Endodermal cell (in vitro differentiated cells): Measurements from ENCODE around the gene CTSC. TPM values are rescaled to one million over a fixed set of nuclear protein-coding genes. Genes with fewer than 3 reads are reported as not detected.

Experiments
- DNase-seq: peaks from one replicate; pipeline ENCODE4 v3.0.0-alpha.2; 2017
- H3K27ac ChIP-seq: 2 replicates; pipeline ENCODE4 v1.5.1; 2013; ENCODE audit warnings: mild to moderate bottlenecking, low read depth, low read length, moderate library complexity
- H3K27me3 ChIP-seq: 2 replicates; pipeline ENCODE4 v1.6.1; 2013; ENCODE audit warnings: mild to moderate bottlenecking, low read length, moderate library complexity; ENCODE audit not compliant: insufficient read depth, control insufficient read depth, poor library complexity, severe bottlenecking
- H3K36me3 ChIP-seq: 2 replicates; pipeline ENCODE4 v1.7.0; 2013; ENCODE audit warnings: mild to moderate bottlenecking, low read length, moderate library complexity; ENCODE audit not compliant: control insufficient read depth, insufficient read depth
- H3K4me1 ChIP-seq: one replicate; pipeline ENCODE4 v1.7.0; 2013; ENCODE audit warnings: low read length; ENCODE audit not compliant: control insufficient read depth, insufficient read depth
- H3K4me3 ChIP-seq: 2 replicates; pipeline ENCODE4 v1.5.1; 2013; ENCODE audit warnings: mild to moderate bottlenecking, low read length, moderate library complexity
- H3K9ac ChIP-seq: 2 replicates; pipeline ENCODE4 v1.6.1; 2013; ENCODE audit warnings: mild to moderate bottlenecking, low read length, moderate library complexity; ENCODE audit not compliant: poor library complexity, severe bottlenecking; ENCODE audit errors: extremely low read depth
- H3K9me3 ChIP-seq: 2 replicates; pipeline ENCODE4 v1.6.1; 2013; ENCODE audit warnings: mild to moderate bottlenecking, low read length, moderate library complexity; ENCODE audit not compliant: control insufficient read depth
- H3K27ac Mint-ChIP-seq: 2 replicates; pipeline ENCODE4 v1.8.0; 2020; ENCODE audit warnings: mixed read lengths
- H3K27me3 Mint-ChIP-seq: 2 replicates; pipeline ENCODE4 v1.8.0; 2021; ENCODE audit warnings: mild to moderate bottlenecking, mixed read lengths; ENCODE audit not compliant: insufficient read depth
- H3K36me3 Mint-ChIP-seq: 2 replicates; pipeline ENCODE4 v1.8.0; 2020; ENCODE audit warnings: low read depth, mixed read lengths
- H3K4me1 Mint-ChIP-seq: 2 replicates; pipeline ENCODE4 v1.8.0; 2020; ENCODE audit warnings: mixed read lengths
- H3K4me3 Mint-ChIP-seq: 2 replicates; pipeline ENCODE4 v1.8.0; 2020; ENCODE audit warnings: mild to moderate bottlenecking, moderate library complexity, mixed read lengths
- H3K9me3 Mint-ChIP-seq: 2 replicates; pipeline ENCODE4 v1.8.0; 2020; ENCODE audit warnings: mild to moderate bottlenecking, mixed read lengths
- WGBS, 2 experiments: methylation state at CpG; one replicate each; pipeline versions ENCODE4 v1.1.5 to v1.1.7; 2013; ENCODE audit warnings: missing lambda C conversion rate in 2 of 2, mixed read lengths in 1 of 2; ENCODE audit not compliant: insufficient coverage in 1 of 2, insufficient read length in 1 of 2; 5-methylcytosine and 5-hydroxymethylcytosine counted together
- total RNA-seq, 2 donors: library from RNA; stranded (reverse); fragmentation: NEBNext Ultra II Directional in 1 of 2; extraction: Animal tissue kit (Norgen Biotek cat#: 25700) in 1 of 2; gene quantifications; 2 replicates in 1 of 2; 3 replicates in 1 of 2; pipeline ENCODE4 v1.2.1, GENCODE V29; 2021
- TF ChIP-seq, protein P1 (sequence below): fragments of 200-600 bp; sonication (generic); conservative IDR thresholded peaks from 2 replicates; pipeline ENCODE4 v1.5.0; 2021; ENCODE audit warnings: antibody characterized with exemption, mild to moderate bottlenecking

CTSC gene
- total RNA-seq, 2 donors from 2014 or later: 234 to 273 TPM

- H3K9me3 Mint-ChIP-seq: no peaks in the 10 kb centered on the region
- Histone ChIP-seq H3K4me1 (peaks cover 3% of the 10 kb centered on the region), H3K9ac (no peak overlapping the region), H3K27me3 (no peaks in the 10 kb centered on the region), H3K27ac (no peak overlapping the region), H3K9me3 (no peaks in the 10 kb centered on the region), H3K4me3 (peak overlapping the region; percentile 95), H3K36me3 (peaks cover 43% of the 10 kb centered on the region)
- no peaks in the 10 kb centered on the region for H3K27me3 Mint-ChIP-seq
- TF ChIP-seq, protein P1, sequence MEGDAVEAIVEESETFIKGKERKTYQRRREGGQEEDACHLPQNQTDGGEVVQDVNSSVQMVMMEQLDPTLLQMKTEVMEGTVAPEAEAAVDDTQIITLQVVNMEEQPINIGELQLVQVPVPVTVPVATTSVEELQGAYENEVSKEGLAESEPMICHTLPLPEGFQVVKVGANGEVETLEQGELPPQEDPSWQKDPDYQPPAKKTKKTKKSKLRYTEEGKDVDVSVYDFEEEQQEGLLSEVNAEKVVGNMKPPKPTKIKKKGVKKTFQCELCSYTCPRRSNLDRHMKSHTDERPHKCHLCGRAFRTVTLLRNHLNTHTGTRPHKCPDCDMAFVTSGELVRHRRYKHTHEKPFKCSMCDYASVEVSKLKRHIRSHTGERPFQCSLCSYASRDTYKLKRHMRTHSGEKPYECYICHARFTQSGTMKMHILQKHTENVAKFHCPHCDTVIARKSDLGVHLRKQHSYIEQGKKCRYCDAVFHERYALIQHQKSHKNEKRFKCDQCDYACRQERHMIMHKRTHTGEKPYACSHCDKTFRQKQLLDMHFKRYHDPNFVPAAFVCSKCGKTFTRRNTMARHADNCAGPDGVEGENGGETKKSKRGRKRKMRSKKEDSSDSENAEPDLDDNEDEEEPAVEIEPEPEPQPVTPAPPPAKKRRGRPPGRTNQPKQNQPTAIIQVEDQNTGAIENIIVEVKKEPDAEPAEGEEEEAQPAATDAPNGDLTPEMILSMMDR: no peak
- peaks cover 50% of the 10 kb centered on the region for H3K36me3 Mint-ChIP-seq
- peak overlapping the region; percentile 99 for H3K4me3 Mint-ChIP-seq
- peak overlapping the region; percentile 63 for H3K27ac Mint-ChIP-seq
- 63 to 100% methylated on average over 3 to 4 of the region's 4 CpGs for WGBS, 2 experiments
- H3K4me1 Mint-ChIP-seq: peaks cover 43% of the 10 kb centered on the region
- no peak for DNase-seq
Observed at GRCh38 chr11:88335284-88335683, 2.3 kb downstream of the CTSC start.

GRCh38 chr11:88333862-88334261 lies 3.7 kb downstream of the CTSC start:
- Mint-ChIP-seq H3K4me1 (peaks cover 46% of the 10 kb centered on the region), H3K4me3 (peak overlapping the region; percentile 99), H3K9me3 (no peaks in the 10 kb centered on the region)

DNA sequence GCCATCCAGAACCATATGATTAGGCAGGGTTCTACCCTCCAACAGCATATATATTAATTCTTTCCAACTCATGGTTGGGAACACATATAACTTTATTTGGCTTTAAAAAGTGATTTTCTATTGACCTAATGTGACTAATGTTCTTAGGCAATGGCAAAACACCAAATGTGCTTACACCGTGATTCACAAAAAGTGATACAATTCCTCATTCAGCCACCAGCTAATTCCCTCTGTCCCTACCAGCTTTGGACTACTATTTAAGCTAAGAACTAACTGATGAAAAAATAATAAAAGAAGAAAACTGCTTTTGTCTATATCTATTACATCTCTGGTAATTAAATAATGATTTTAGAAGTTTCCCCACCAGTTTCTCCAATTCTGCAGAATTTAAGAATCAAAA lies 4.7 kb downstream of the CTSC start:
- 100% methylated on average over 1 of the region's 1 CpG; no CpG with 5 or more reads in 1 of the 2 experiments for WGBS, 2 experiments
- Histone ChIP-seq H3K9ac (no peak overlapping the region), H3K36me3 (peaks cover 64% of the 10 kb centered on the region), H3K4me1 (peaks cover 6% of the 10 kb centered on the region), H3K27ac (no peak overlapping the region), H3K9me3 (no peaks in the 10 kb centered on the region), H3K4me3 (no peak overlapping the region), H3K27me3 (no peaks in the 10 kb centered on the region)
- H3K9me3 Mint-ChIP-seq: no peaks in the 10 kb centered on the region
- no peak overlapping the region for H3K4me3 Mint-ChIP-seq
- H3K4me1 Mint-ChIP-seq: peaks cover 48% of the 10 kb centered on the region
- peaks cover 72% of the 10 kb centered on the region for H3K36me3 Mint-ChIP-seq
- H3K27ac Mint-ChIP-seq: no peak overlapping the region
- TF ChIP-seq, protein P1: no peak
- H3K27me3 Mint-ChIP-seq: no peaks in the 10 kb centered on the region
- no peak for DNase-seq

More at GRCh38 chr11:88333862-88334261, 3.7 kb downstream of the CTSC start:
- Mint-ChIP-seq H3K27me3 (no peaks in the 10 kb centered on the region), H3K36me3 (peaks cover 63% of the 10 kb centered on the region), H3K27ac (no peak overlapping the region)
- Histone ChIP-seq H3K9ac (no peak overlapping the region), H3K27ac (no peak overlapping the region), H3K36me3 (peaks cover 54% of the 10 kb centered on the region), H3K9me3 (no peaks in the 10 kb centered on the region), H3K27me3 (no peaks in the 10 kb centered on the region), H3K4me1 (peaks cover 3% of the 10 kb centered on the region), H3K4me3 (peak overlapping the region; percentile 56)
- 100% methylated on average over 1 of the region's 2 CpGs; no CpG with 5 or more reads in 1 of the 2 experiments for WGBS, 2 experiments
- no peak for DNase-seq
- TF ChIP-seq, protein P1: no peak
